K562 (cell line): Measurements from ENCODE around the gene LMNA. TPM values are rescaled to one million over a fixed set of nuclear protein-coding genes. Genes with fewer than 3 reads are reported as not detected.

Source experiments
- ATAC-seq: fragments of 200-7000 bp; cut with Tn5 transposase; 3 replicates; pipeline ENCODE4 v1.9.1; 2020; ENCODE audit warnings: moderate library complexity
- BruUV-seq: library from RNA; stranded (reverse); fragments of 400-500 nt; replicated peaks from 2 replicates; lab custom pipeline; 2021; lab: Mats Ljungman, UMichigan
- CTCF ChIA-PET: fragments of 300-600 bp; formaldehyde crosslinking; extraction: SDS; loops from one replicate; lab custom pipeline; 2021; ENCODE audit warnings: low intra/inter-chr PET ratio; lab: Yijun Ruan, JAX
- POLR2A ChIA-PET: fragments of 300-600, 350-650 bp; sonication (Branson Sonifier 250); formaldehyde crosslinking; extraction: SDS; loops from one replicate; lab custom pipeline; 2021; ENCODE audit warnings: antibody characterized with exemption, inconsistent platforms; lab: Yijun Ruan, JAX
- DNase-seq, 4 experiments: peaks; one replicate each; pipeline versions ENCODE4 v3.0.0 to v3.0.0-alpha.2; 2011 to 2018; ENCODE audit warnings: low spot score in 3 of 4, mixed read lengths in 3 of 4; ENCODE audit errors: extremely low read depth in 1 of 4
- FAIRE-seq: peaks from 2 replicates; lab custom pipeline; 2011; peaks lifted over from hg19 to GRCh38; lab: Jason Lieb, UNC
- H2AFZ ChIP-seq: 2 replicates; pipeline ENCODE4 v1.6.0; 2011; ENCODE audit warnings: low read depth, low read length, control low read depth, inconsistent platforms
- H3K27ac ChIP-seq: fragments of 200-600 bp; 3 replicates; pipeline ENCODE4 v1.8.0; 2011; ENCODE audit warnings: low read depth, mild to moderate bottlenecking, control low read depth, inconsistent platforms, low read length, moderate library complexity, mixed read lengths; ENCODE audit errors: extremely low read depth
- H3K27me3 ChIP-seq, 2 experiments: fragments of 300-600 bp in 1 of 2; 2 replicates in 1 of 2; 3 replicates in 1 of 2; pipeline versions ENCODE4 v1.6.0 to v1.8.0; 2011; ENCODE audit warnings: inconsistent platforms in 2 of 2, low read length in 2 of 2, mild to moderate bottlenecking in 1 of 2, mixed read lengths in 1 of 2, moderate library complexity in 1 of 2; ENCODE audit not compliant: control insufficient read depth in 2 of 2, insufficient read depth in 2 of 2
- H3K36me3 ChIP-seq: fragments of 300-600 bp; 3 replicates; pipeline ENCODE4 v1.8.0; 2011; ENCODE audit warnings: mild to moderate bottlenecking, low read length, inconsistent platforms; ENCODE audit not compliant: control insufficient read depth, insufficient read depth
- H3K4me1 ChIP-seq, 2 experiments: fragments of 200-600 bp in 1 of 2; replicated peaks in 1 of 2; 2 replicates in 1 of 2; 3 replicates in 1 of 2; pipeline versions ENCODE4 v1.5.1 to v1.8.0; 2011; ENCODE audit warnings: inconsistent platforms in 2 of 2, low read length in 2 of 2, mild to moderate bottlenecking in 1 of 2, mixed read lengths in 1 of 2, moderate library complexity in 1 of 2; ENCODE audit not compliant: control insufficient read depth in 2 of 2, insufficient read depth in 2 of 2
- H3K4me2 ChIP-seq: 2 replicates; pipeline ENCODE4 v1.6.1; 2011; ENCODE audit warnings: low read length, control low read depth, inconsistent platforms, mixed read lengths; ENCODE audit not compliant: insufficient read depth
- H3K4me3 ChIP-seq: fragments of 200-600 bp; sonication (generic), shearing (Covaris generic); 2 replicates; pipeline ENCODE4 v1.5.1; 2016; ENCODE audit warnings: control low read depth, inconsistent platforms
- H3K79me2 ChIP-seq: fragments of 200-600 bp; 3 replicates; pipeline ENCODE4 v1.8.0; 2011; ENCODE audit warnings: low read length, inconsistent platforms; ENCODE audit not compliant: control insufficient read depth, insufficient read depth
- H3K9ac ChIP-seq, 2 experiments: 2 replicates each; pipeline versions ENCODE4 v1.6.0 to v1.6.1; 2011; ENCODE audit warnings: low read depth in 2 of 2, low read length in 2 of 2, control low read depth in 1 of 2, inconsistent platforms in 1 of 2, mild to moderate bottlenecking in 1 of 2, mixed read lengths in 1 of 2; ENCODE audit not compliant: insufficient read depth in 1 of 2
- H3K9me1 ChIP-seq: one replicate; pipeline ENCODE4 v1.6.0; 2011; ENCODE audit warnings: inconsistent platforms, mild to moderate bottlenecking, low read length, moderate library complexity; ENCODE audit not compliant: control insufficient read depth, insufficient read depth
- H3K9me3 ChIP-seq: replicated peaks from 2 replicates; pipeline ENCODE4 v1.5.1; 2011; ENCODE audit warnings: low read depth, low read length, inconsistent platforms; ENCODE audit not compliant: control insufficient read depth, insufficient read depth
- H4K20me1 ChIP-seq: replicated peaks from 2 replicates; pipeline ENCODE4 v1.6.1; 2011; ENCODE audit warnings: low read length, inconsistent platforms, mixed read lengths; ENCODE audit not compliant: control insufficient read depth, insufficient read depth
- CBFA2T2 ChIP-seq: fragments of 450-650 bp; conservative IDR thresholded peaks from 2 replicates; pipeline ENCODE4 v1.6.1; 2017; ENCODE audit warnings: mild to moderate bottlenecking
- CBFA2T3 ChIP-seq: fragments of 450-650 bp; IDR thresholded peaks from 2 replicates; pipeline ENCODE4 v1.6.1; 2017
- HLTF ChIP-seq: fragments of 450-650 bp; IDR thresholded peaks from 2 replicates; pipeline ENCODE4 v1.6.1; 2016
- HMG20B ChIP-seq: fragments of 250-450 bp; sonication (Bioruptor Pico); IDR thresholded peaks from 2 replicates; pipeline ENCODE4 v1.5.0; 2021; ENCODE audit warnings: mild to moderate bottlenecking
- KDM1A ChIP-seq, 2 experiments: fragments of 450-650 bp; IDR thresholded peaks; 2 replicates each; pipeline ENCODE4 v1.6.1; 2016; ENCODE audit warnings: mild to moderate bottlenecking in 2 of 2
- NCOA6 ChIP-seq: fragments of 450-650 bp; IDR thresholded peaks from 2 replicates; pipeline ENCODE4 v1.6.1; 2017; ENCODE audit warnings: mild to moderate bottlenecking
- PATZ1 ChIP-seq: fragments of 250-450 bp; sonication (Bioruptor Pico); IDR thresholded peaks from 2 replicates; pipeline ENCODE4 v1.5.0; 2020; ENCODE audit warnings: mild to moderate bottlenecking, borderline replicate concordance
- PHF20 ChIP-seq: fragments of 450-650 bp; IDR thresholded peaks from 2 replicates; pipeline ENCODE4 v1.6.1; 2018; ENCODE audit not compliant: partially characterized antibody
- RBM25 ChIP-seq: fragments of 200-400 bp; formaldehyde crosslinking; IDR thresholded peaks from 2 replicates; pipeline ENCODE4 v1.6.1; 2018; ENCODE audit warnings: low read length, low read depth, moderate library complexity; ENCODE audit not compliant: severe bottlenecking
- SNRNP70 ChIP-seq: fragments of 200-400 bp; formaldehyde crosslinking; optimal IDR thresholded peaks from 2 replicates; pipeline ENCODE3; 2017; ENCODE audit warnings: low read depth, low read length
- STAT5A ChIP-seq: IDR thresholded peaks from 2 replicates; pipeline ENCODE4 v1.6.1; 2012; ENCODE audit warnings: low read length, inconsistent platforms, borderline replicate concordance
- STAT5B ChIP-seq: fragments of 250-450 bp; sonication (Bioruptor Pico); IDR thresholded peaks from 2 replicates; pipeline ENCODE4 v1.8.0; 2021; ENCODE audit warnings: mild to moderate bottlenecking, inconsistent platforms
- ZBTB8A ChIP-seq: fragments of 450-650 bp; IDR thresholded peaks from 2 replicates; pipeline ENCODE4 v1.6.1; 2018; ENCODE audit warnings: mild to moderate bottlenecking, moderate library complexity; ENCODE audit not compliant: partially characterized antibody
- ZNF121 ChIP-seq: sonication (generic); formaldehyde crosslinking; conservative IDR thresholded peaks from 2 replicates; pipeline ENCODE4 v1.8.0; 2022; ENCODE audit warnings: missing genetic modification reagents
- ZNF316 ChIP-seq: fragments of 450-650 bp; IDR thresholded peaks from 2 replicates; pipeline ENCODE4 v1.6.1; 2016
- ZNF699 ChIP-seq: fragments of 250-450 bp; sonication (Bioruptor Pico); IDR thresholded peaks from 2 replicates; pipeline ENCODE4 v1.8.0; 2021; ENCODE audit warnings: mild to moderate bottlenecking, moderate library complexity; ENCODE audit not compliant: insufficient replicate concordance
- WGBS: fragments of 100-300 bp; shearing (Covaris generic); methylation state at CpG from one replicate; pipeline ENCODE4 v1.1.6; 2016; ENCODE audit warnings: low coverage, mixed read lengths; ENCODE audit not compliant: insufficient coverage; ENCODE audit errors: missing lambda C conversion rate; 5-methylcytosine and 5-hydroxymethylcytosine counted together
- in situ Hi-C: fragments of 300-500 bp; cut with MboI; formaldehyde crosslinking; loops from 4 replicates; pipeline ENCODE4 v1.15.0; 2018; ENCODE audit warnings: inconsistent platforms, mixed read lengths
- intact Hi-C: fragments of 100-400 bp; cut with micrococcal nuclease; formaldehyde crosslinking; loops from 2 replicates; pipeline ENCODE4 v1.14.2; 2022
- polyA plus RNA-seq, 8 experiments: library from polyadenylated mRNA; depleted of rRNA in 4 of 8; stranded (reverse) in 5 of 8; unstranded in 3 of 8; fragments of >200 nt; fragmentation: Nextera tagmentation in 2 of 8; fragmentation: Illumina TruSeq in 1 of 8; extraction: Ambion mirVana in 2 of 8; extraction: Trizol in 1 of 8; gene quantifications; 2 replicates each; pipeline versions ENCODE4 v1.2.1 to v1.2.3, GENCODE V29; 2011 to 2014; ENCODE audit warnings: inconsistent platforms in 1 of 8, missing spikeins in 1 of 8
- total RNA-seq, 7 experiments: library from RNA; depleted of rRNA in 6 of 7; stranded (reverse); fragments of >200 nt in 6 of 7; fragmentation: Illumina TruSeq in 2 of 7; extraction: Trizol in 2 of 7; gene quantifications; 2 replicates each; pipeline versions ENCODE4 v1.2.1 to v1.2.3, GENCODE V29; 2011 to 2021; ENCODE audit warnings: low replicate concordance in 1 of 7

The LMNA gene
- total and polyA plus RNA-seq, 9 of the 15 experiments (the other 6 are each of a cell fraction or from before 2014, with no cell fraction given), result 1.00 to 347 (median 88.2) TPM

GRCh38 chr1:156091610-156092009, 22.9 kb upstream of the LMNA start:
- H3K36me3 ChIP-seq, result no peaks in the 10 kb centered on the region
- DNase-seq, result no peak
- H3K9me3 ChIP-seq, result 0 out of 2 replicates have a peak, but pooled peaks cover 2% of the 10 kb centered on the region
- 54% methylated on average over 2 of the region's 2 CpGs for WGBS
- no peaks in the 10 kb centered on the region for H3K9me1 ChIP-seq
- in situ Hi-C loops, result loop anchor here (5.0 kb wide), 2 partner anchors 41 to 131 kb away; no protein-coding TSS in a partner anchor
- POLR2A ChIA-PET, result interaction anchor here (1.0 to 9.9 kb wide), 3 partner anchors 31 to 38 kb away, joined by 4 to 76 read pairs (median 6); no protein-coding TSS in a partner anchor
- BruUV-seq, result no TSS peak
- no peak overlapping the region for H3K4me3 ChIP-seq
- ATAC-seq, result no peak
- no peak overlapping the region for H3K4me2 ChIP-seq
- H3K9ac ChIP-seq, result no peak overlapping the region
- H3K4me1 ChIP-seq, result peaks cover 0 to 8% of the 10 kb centered on the region in 2 experiments; a peak in 2 of 5 replicates
- H3K27ac ChIP-seq, result no peak overlapping the region
- H3K79me2 ChIP-seq, result no peaks in the 10 kb centered on the region
- intact Hi-C loops, result loop anchor here (10.0 kb wide), 1 partner anchor 353 kb away; no protein-coding TSS in a partner anchor
- TF ChIP-seq CBFA2T2 (0 out of 2 replicates have a peak, but pooled peaks have one; percentile 11), SNRNP70 (no peak), PHF20 (no peak), ZNF121 (CRISPR knock-in tag) (peak; percentile 95), ZNF316 (peak; percentile 44; the same call in 1 of the 2 replicates), HMG20B (CRISPR knock-in tag) (no peak), HLTF (no peak), CBFA2T3 (peak; percentile 53), PATZ1 (CRISPR knock-in tag) (no peak), STAT5A (no peak), NCOA6 (no peak), ZBTB8A (no peak), STAT5B (CRISPR knock-in tag) (no peak), KDM1A (IDR thresholded peaks at IDR 0.05) (0 out of 4 replicates have a peak, but pooled peaks of 1 of the 2 experiments have one; percentile 19), RBM25 (peak; percentile 37), ZNF699 (no peak)
- H4K20me1 ChIP-seq, result no peaks in the 10 kb centered on the region
- CTCF ChIA-PET, result interaction anchor here (0.5 to 3.2 kb wide), 4 partner anchors 9 to 134 kb away, joined by 3 to 51 read pairs (median 10); no protein-coding TSS in a partner anchor
- H2AFZ ChIP-seq, result no peak overlapping the region
- H3K27me3 ChIP-seq, result no peaks in the 10 kb centered on the region
- no peak for FAIRE-seq
